WTC11 (cell line): ENCODE data around the gene KMT2D. TPM values are rescaled to one million over a fixed set of nuclear protein-coding genes. Genes with fewer than 3 reads are reported as not detected.

Experiments
- ATAC-seq: fragments of 200-7000 bp; cut with Tn5 transposase; 2 replicates; pipeline ENCODE4 v1.10.0; 2021; ENCODE audit warnings: mild to moderate bottlenecking, moderate library complexity
- CTCF ChIA-PET: fragments of 300-600 bp; sonication (Branson Sonifier 250); formaldehyde crosslinking; loops from one replicate; lab custom pipeline; 2021; ENCODE audit warnings: antibody characterized with exemption; lab: Charles Lee
- POLR2A ChIA-PET: fragments of 350-600 bp; sonication (Branson Sonifier 250); formaldehyde crosslinking; loops from one replicate; lab custom pipeline; 2021; ENCODE audit warnings: antibody characterized with exemption; lab: Charles Lee
- DNase-seq: peaks from one replicate; pipeline ENCODE4 v3.0.0; 2021; ENCODE audit warnings: low spot score
- H3K27ac Mint-ChIP-seq: 2 replicates; pipeline ENCODE4 v1.8.0; 2021; ENCODE audit warnings: mixed read lengths
- H3K27me3 Mint-ChIP-seq: 2 replicates; pipeline ENCODE4 v1.8.0; 2021; ENCODE audit warnings: low read depth, mild to moderate bottlenecking, moderate library complexity, mixed read lengths
- H3K36me3 Mint-ChIP-seq: 2 replicates; pipeline ENCODE4 v1.8.0; 2021; ENCODE audit warnings: mixed read lengths
- H3K4me1 Mint-ChIP-seq: 2 replicates; pipeline ENCODE4 v1.8.0; 2022; ENCODE audit warnings: mixed read lengths
- H3K4me3 Mint-ChIP-seq: 2 replicates; pipeline ENCODE4 v1.8.0; 2021; ENCODE audit warnings: mild to moderate bottlenecking, moderate library complexity, mixed read lengths
- H3K9me3 Mint-ChIP-seq: 2 replicates; pipeline ENCODE4 v1.8.0; 2021; ENCODE audit warnings: mixed read lengths
- ATF1 ChIP-seq: sonication (generic); formaldehyde crosslinking; IDR thresholded peaks from 2 replicates; pipeline ENCODE4 v1.8.1; 2023; ENCODE audit warnings: mild to moderate bottlenecking, moderate library complexity, missing genetic modification reagents
- ETV6 ChIP-seq: sonication (generic); formaldehyde crosslinking; IDR thresholded peaks from 2 replicates; pipeline ENCODE4 v1.8.1; 2022; ENCODE audit warnings: mild to moderate bottlenecking, missing genetic modification reagents
- GRHL2 ChIP-seq: fragments of 250-450 bp; sonication (Bioruptor Pico); IDR thresholded peaks from 2 replicates; pipeline ENCODE4 v1.8.0; 2022; ENCODE audit warnings: mild to moderate bottlenecking, moderate library complexity; ENCODE audit not compliant: insufficient replicate concordance, severe bottlenecking
- JUN ChIP-seq: sonication (generic); formaldehyde crosslinking; IDR thresholded peaks from 2 replicates; pipeline ENCODE4 v1.8.0; 2023; ENCODE audit warnings: mild to moderate bottlenecking, missing genetic modification reagents
- MYBL2 ChIP-seq: sonication (generic); formaldehyde crosslinking; IDR thresholded peaks from 2 replicates; pipeline ENCODE4 v1.8.1; 2023; ENCODE audit warnings: mild to moderate bottlenecking, moderate library complexity, missing genetic modification reagents
- OVOL2 ChIP-seq: fragments of 250-450 bp; sonication (Bioruptor Pico); IDR thresholded peaks from 2 replicates; pipeline ENCODE4 v1.9.0; 2021; ENCODE audit warnings: mild to moderate bottlenecking, borderline replicate concordance
- ZBTB21 ChIP-seq: sonication (generic); formaldehyde crosslinking; IDR thresholded peaks from 2 replicates; pipeline ENCODE4 v1.8.1; 2023; ENCODE audit warnings: mild to moderate bottlenecking, missing genetic modification reagents, borderline replicate concordance
- ZNF232 ChIP-seq: sonication (generic); formaldehyde crosslinking; IDR thresholded peaks from 2 replicates; pipeline ENCODE4 v1.8.0; 2022; ENCODE audit warnings: mild to moderate bottlenecking, missing genetic modification reagents
- ZNF671 ChIP-seq: fragments of 250-450 bp; sonication (Bioruptor Pico); IDR thresholded peaks from 2 replicates; pipeline ENCODE4 v1.8.0; 2021; ENCODE audit warnings: mild to moderate bottlenecking
- total RNA-seq: library from RNA; stranded (reverse); gene quantifications from 3 replicates; pipeline ENCODE4 v1.2.3, GENCODE V29; 2021
- TF ChIP-seq, protein P1 (sequence below): sonication (generic); formaldehyde crosslinking; IDR thresholded peaks from 2 replicates; pipeline ENCODE4 v1.8.1; 2022; ENCODE audit warnings: mild to moderate bottlenecking, moderate library complexity, missing genetic modification reagents
- TF ChIP-seq, protein P2 (sequence below): sonication (generic); formaldehyde crosslinking; IDR thresholded peaks from 2 replicates; pipeline ENCODE4 v1.8.0; 2023; ENCODE audit warnings: missing genetic modification reagents, mild to moderate bottlenecking, borderline replicate concordance
- TF ChIP-seq, protein P3 (sequence below): fragments of 250-450 bp; sonication (Bioruptor Pico); IDR thresholded peaks from 2 replicates; pipeline ENCODE4 v1.9.0; 2021; ENCODE audit warnings: mild to moderate bottlenecking
- TF ChIP-seq, protein P4 (sequence below): fragments of 250-450 bp; sonication (Bioruptor Pico); IDR thresholded peaks from 2 replicates; pipeline ENCODE4 v2.1.2; 2022; ENCODE audit warnings: mild to moderate bottlenecking, moderate library complexity
- TF ChIP-seq, protein P5 (sequence below): sonication (generic); formaldehyde crosslinking; IDR thresholded peaks from 2 replicates; pipeline ENCODE4 v1.8.0; 2023; ENCODE audit warnings: mild to moderate bottlenecking, missing genetic modification reagents
- TF ChIP-seq, protein P6 (sequence below): sonication (generic); formaldehyde crosslinking; IDR thresholded peaks from 2 replicates; pipeline ENCODE4 v1.8.1; 2022; ENCODE audit warnings: missing genetic modification reagents, borderline replicate concordance
- TF ChIP-seq, protein P7 (sequence below): fragments of 250-450 bp; sonication (Bioruptor Pico); IDR thresholded peaks from 2 replicates; pipeline ENCODE4 v1.8.0; 2021; ENCODE audit warnings: mild to moderate bottlenecking

KMT2D gene
- total RNA-seq, 1 experiment from 2014 or later, result 101 TPM

DNA sequence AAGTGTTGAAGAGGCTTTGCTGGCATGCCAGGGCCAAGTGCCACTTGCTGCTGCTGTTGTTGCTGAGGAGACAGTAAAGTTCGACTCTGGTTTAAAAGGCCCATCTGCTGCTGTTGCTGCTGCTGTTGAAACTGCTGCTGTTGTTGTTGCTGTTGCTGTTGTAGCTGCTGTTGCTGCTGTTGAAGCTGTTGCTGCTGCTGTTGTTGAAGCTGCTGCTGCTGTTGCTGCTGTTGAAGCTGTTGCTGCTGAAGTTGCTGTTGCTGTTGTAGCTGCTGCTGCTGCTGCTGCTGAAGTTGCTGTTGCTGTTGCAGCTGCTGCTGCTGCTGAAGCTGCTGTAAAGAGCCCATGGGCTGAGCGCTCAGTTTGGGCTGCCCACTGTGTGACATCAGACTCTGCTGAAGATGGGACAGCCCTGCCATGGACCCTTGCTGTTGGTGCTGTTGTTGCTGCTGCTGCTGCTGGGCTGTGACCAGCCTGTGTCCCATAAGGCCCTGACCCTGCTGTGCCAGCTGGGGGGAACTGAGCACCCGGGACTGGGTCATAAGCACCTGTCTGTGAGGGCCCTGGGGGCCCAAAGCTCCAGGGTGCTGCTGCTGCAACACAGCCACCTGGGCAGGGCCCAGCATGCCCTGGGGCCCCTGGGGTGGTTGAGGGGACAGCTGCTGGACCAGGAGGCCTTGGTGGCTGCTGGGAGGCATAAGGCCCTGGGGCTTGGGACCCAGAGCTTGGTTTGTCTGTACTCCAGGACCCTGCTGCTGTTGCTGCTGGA lies 27.7 kb downstream of the KMT2D start:
- H3K27me3 Mint-ChIP-seq, result no peaks in the 10 kb centered on the region
- ATAC-seq (no peak), DNase-seq (no peak)
- H3K4me1 Mint-ChIP-seq, result no peaks in the 10 kb centered on the region
- no peak overlapping the region for H3K27ac Mint-ChIP-seq
- H3K4me3 Mint-ChIP-seq, result no peak overlapping the region
- CTCF ChIA-PET, result interaction anchor here (0.6 to 3.8 kb wide), 5 partner anchors 11 to 142 kb away, joined by 3 to 23 read pairs (median 5); no protein-coding TSS in a partner anchor
- POLR2A ChIA-PET, result interaction anchor here (1.4 kb wide), 1 partner anchor 11 kb away, joined by 3 read pairs; no protein-coding TSS in a partner anchor
- TF ChIP-seq ZNF671 (CRISPR knock-in tag), result no peak
- TF ChIP-seq JUN (CRISPR knock-in tag), result no peak
- TF ChIP-seq, protein P1, sequence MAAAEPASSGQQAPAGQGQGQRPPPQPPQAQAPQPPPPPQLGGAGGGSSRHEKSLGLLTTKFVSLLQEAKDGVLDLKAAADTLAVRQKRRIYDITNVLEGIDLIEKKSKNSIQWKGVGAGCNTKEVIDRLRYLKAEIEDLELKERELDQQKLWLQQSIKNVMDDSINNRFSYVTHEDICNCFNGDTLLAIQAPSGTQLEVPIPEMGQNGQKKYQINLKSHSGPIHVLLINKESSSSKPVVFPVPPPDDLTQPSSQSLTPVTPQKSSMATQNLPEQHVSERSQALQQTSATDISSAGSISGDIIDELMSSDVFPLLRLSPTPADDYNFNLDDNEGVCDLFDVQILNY (CRISPR knock-in tag), result no peak
- H3K36me3 Mint-ChIP-seq, result peaks cover 54% of the 10 kb centered on the region
- H3K9me3 Mint-ChIP-seq, result no peaks in the 10 kb centered on the region

DNA sequence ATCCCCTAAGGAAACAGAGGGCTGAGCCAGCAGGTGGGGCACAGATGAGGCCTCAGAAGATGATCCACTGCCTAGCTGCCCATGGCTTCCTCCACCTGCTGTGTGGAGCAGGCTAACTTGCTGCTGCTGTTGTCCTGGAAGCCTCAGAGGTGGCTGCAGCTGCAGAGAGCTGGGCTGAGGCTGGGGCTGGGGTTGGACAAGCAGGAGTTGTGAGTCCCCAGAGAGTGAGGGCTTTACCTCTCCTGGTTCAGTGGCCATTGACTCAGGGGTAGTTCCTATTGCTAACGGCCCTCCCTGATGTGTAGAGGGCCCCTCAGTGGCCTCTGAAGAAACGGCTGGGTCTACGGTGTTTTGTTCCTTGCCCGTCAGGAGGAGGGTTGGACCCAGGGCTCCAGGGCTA lies 28.3 kb downstream of the KMT2D start:
- H3K27ac Mint-ChIP-seq, result no peak overlapping the region
- CTCF ChIA-PET, result interaction anchor here (3.8 kb wide), 1 partner anchor 11 kb away, joined by 23 read pairs; no protein-coding TSS in a partner anchor
- TF ChIP-seq, protein P2, sequence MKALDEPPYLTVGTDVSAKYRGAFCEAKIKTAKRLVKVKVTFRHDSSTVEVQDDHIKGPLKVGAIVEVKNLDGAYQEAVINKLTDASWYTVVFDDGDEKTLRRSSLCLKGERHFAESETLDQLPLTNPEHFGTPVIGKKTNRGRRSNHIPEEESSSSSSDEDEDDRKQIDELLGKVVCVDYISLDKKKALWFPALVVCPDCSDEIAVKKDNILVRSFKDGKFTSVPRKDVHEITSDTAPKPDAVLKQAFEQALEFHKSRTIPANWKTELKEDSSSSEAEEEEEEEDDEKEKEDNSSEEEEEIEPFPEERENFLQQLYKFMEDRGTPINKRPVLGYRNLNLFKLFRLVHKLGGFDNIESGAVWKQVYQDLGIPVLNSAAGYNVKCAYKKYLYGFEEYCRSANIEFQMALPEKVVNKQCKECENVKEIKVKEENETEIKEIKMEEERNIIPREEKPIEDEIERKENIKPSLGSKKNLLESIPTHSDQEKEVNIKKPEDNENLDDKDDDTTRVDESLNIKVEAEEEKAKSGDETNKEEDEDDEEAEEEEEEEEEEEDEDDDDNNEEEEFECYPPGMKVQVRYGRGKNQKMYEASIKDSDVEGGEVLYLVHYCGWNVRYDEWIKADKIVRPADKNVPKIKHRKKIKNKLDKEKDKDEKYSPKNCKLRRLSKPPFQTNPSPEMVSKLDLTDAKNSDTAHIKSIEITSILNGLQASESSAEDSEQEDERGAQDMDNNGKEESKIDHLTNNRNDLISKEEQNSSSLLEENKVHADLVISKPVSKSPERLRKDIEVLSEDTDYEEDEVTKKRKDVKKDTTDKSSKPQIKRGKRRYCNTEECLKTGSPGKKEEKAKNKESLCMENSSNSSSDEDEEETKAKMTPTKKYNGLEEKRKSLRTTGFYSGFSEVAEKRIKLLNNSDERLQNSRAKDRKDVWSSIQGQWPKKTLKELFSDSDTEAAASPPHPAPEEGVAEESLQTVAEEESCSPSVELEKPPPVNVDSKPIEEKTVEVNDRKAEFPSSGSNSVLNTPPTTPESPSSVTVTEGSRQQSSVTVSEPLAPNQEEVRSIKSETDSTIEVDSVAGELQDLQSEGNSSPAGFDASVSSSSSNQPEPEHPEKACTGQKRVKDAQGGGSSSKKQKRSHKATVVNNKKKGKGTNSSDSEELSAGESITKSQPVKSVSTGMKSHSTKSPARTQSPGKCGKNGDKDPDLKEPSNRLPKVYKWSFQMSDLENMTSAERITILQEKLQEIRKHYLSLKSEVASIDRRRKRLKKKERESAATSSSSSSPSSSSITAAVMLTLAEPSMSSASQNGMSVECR (CRISPR knock-in tag), result no peak
- TF ChIP-seq, protein P3, sequence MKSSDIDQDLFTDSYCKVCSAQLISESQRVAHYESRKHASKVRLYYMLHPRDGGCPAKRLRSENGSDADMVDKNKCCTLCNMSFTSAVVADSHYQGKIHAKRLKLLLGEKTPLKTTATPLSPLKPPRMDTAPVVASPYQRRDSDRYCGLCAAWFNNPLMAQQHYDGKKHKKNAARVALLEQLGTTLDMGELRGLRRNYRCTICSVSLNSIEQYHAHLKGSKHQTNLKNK, result no peak
- TF ChIP-seq, protein P4, sequence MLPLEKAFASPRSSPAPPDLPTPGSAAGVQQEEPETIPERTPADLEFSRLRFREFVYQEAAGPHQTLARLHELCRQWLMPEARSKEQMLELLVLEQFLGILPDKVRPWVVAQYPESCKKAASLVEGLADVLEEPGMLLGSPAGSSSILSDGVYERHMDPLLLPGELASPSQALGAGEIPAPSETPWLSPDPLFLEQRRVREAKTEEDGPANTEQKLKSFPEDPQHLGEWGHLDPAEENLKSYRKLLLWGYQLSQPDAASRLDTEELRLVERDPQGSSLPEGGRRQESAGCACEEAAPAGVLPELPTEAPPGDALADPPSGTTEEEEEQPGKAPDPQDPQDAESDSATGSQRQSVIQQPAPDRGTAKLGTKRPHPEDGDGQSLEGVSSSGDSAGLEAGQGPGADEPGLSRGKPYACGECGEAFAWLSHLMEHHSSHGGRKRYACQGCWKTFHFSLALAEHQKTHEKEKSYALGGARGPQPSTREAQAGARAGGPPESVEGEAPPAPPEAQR (CRISPR knock-in tag), result no peak
- no peak for TF ChIP-seq MYBL2 (CRISPR knock-in tag)
- TF ChIP-seq GRHL2 (CRISPR knock-in tag), result no peak
- TF ChIP-seq ZNF671 (CRISPR knock-in tag), result no peak
- TF ChIP-seq OVOL2, result no peak
- TF ChIP-seq ATF1, result no peak
- TF ChIP-seq ETV6, result no peak
- TF ChIP-seq, protein P5, sequence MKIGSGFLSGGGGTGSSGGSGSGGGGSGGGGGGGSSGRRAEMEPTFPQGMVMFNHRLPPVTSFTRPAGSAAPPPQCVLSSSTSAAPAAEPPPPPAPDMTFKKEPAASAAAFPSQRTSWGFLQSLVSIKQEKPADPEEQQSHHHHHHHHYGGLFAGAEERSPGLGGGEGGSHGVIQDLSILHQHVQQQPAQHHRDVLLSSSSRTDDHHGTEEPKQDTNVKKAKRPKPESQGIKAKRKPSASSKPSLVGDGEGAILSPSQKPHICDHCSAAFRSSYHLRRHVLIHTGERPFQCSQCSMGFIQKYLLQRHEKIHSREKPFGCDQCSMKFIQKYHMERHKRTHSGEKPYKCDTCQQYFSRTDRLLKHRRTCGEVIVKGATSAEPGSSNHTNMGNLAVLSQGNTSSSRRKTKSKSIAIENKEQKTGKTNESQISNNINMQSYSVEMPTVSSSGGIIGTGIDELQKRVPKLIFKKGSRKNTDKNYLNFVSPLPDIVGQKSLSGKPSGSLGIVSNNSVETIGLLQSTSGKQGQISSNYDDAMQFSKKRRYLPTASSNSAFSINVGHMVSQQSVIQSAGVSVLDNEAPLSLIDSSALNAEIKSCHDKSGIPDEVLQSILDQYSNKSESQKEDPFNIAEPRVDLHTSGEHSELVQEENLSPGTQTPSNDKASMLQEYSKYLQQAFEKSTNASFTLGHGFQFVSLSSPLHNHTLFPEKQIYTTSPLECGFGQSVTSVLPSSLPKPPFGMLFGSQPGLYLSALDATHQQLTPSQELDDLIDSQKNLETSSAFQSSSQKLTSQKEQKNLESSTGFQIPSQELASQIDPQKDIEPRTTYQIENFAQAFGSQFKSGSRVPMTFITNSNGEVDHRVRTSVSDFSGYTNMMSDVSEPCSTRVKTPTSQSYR (CRISPR knock-in tag), result no peak
- no peak for TF ChIP-seq ZNF232 (CRISPR knock-in tag)
- TF ChIP-seq ZBTB21, result no peak
- TF ChIP-seq, protein P6, sequence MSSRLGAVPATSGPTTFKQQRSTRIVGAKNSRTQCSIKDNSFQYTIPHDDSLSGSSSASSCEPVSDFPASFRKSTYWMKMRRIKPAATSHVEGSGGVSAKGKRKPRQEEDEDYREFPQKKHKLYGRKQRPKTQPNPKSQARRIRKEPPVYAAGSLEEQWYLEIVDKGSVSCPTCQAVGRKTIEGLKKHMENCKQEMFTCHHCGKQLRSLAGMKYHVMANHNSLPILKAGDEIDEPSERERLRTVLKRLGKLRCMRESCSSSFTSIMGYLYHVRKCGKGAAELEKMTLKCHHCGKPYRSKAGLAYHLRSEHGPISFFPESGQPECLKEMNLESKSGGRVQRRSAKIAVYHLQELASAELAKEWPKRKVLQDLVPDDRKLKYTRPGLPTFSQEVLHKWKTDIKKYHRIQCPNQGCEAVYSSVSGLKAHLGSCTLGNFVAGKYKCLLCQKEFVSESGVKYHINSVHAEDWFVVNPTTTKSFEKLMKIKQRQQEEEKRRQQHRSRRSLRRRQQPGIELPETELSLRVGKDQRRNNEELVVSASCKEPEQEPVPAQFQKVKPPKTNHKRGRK (CRISPR knock-in tag), result no peak
- TF ChIP-seq, protein P7, sequence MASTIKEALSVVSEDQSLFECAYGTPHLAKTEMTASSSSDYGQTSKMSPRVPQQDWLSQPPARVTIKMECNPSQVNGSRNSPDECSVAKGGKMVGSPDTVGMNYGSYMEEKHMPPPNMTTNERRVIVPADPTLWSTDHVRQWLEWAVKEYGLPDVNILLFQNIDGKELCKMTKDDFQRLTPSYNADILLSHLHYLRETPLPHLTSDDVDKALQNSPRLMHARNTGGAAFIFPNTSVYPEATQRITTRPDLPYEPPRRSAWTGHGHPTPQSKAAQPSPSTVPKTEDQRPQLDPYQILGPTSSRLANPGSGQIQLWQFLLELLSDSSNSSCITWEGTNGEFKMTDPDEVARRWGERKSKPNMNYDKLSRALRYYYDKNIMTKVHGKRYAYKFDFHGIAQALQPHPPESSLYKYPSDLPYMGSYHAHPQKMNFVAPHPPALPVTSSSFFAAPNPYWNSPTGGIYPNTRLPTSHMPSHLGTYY, result no peak
- peaks cover 57% of the 10 kb centered on the region for H3K36me3 Mint-ChIP-seq
- POLR2A ChIA-PET, result interaction anchor here (1.4 to 1.7 kb wide), 2 partner anchors 11 to 98 kb away, joined by 3 read pairs; no protein-coding TSS in a partner anchor
- H3K27me3 Mint-ChIP-seq, result no peaks in the 10 kb centered on the region
- DNase-seq (no peak), ATAC-seq (no peak)
- H3K4me1 Mint-ChIP-seq, result no peaks in the 10 kb centered on the region
- H3K9me3 Mint-ChIP-seq, result no peaks in the 10 kb centered on the region
- H3K4me3 Mint-ChIP-seq, result no peak overlapping the region
